ENCODE measurements around the gene IGFN1.

- no peak for TF ChIP-seq SP1 (IDR thresholded peaks at IDR 0.05)
- no peak for TF ChIP-seq ZNF384 (IDR thresholded peaks at IDR 0.05)
- TF ChIP-seq SUZ12 (IDR thresholded peaks at IDR 0.05): no peak
- no peak for TF ChIP-seq NFRKB (IDR thresholded peaks at IDR 0.05)
Observed at GRCh38 chr1:201218409-201218808, 27.8 kb downstream of the IGFN1 start.

All from HEK293T (cell line).